ENCODE measurements around the gene KLHL14.

KLHL14 gene, protein sequence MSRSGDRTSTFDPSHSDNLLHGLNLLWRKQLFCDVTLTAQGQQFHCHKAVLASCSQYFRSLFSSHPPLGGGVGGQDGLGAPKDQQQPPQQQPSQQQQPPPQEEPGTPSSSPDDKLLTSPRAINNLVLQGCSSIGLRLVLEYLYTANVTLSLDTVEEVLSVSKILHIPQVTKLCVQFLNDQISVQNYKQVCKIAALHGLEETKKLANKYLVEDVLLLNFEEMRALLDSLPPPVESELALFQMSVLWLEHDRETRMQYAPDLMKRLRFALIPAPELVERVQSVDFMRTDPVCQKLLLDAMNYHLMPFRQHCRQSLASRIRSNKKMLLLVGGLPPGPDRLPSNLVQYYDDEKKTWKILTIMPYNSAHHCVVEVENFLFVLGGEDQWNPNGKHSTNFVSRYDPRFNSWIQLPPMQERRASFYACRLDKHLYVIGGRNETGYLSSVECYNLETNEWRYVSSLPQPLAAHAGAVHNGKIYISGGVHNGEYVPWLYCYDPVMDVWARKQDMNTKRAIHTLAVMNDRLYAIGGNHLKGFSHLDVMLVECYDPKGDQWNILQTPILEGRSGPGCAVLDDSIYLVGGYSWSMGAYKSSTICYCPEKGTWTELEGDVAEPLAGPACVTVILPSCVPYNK

DNA sequence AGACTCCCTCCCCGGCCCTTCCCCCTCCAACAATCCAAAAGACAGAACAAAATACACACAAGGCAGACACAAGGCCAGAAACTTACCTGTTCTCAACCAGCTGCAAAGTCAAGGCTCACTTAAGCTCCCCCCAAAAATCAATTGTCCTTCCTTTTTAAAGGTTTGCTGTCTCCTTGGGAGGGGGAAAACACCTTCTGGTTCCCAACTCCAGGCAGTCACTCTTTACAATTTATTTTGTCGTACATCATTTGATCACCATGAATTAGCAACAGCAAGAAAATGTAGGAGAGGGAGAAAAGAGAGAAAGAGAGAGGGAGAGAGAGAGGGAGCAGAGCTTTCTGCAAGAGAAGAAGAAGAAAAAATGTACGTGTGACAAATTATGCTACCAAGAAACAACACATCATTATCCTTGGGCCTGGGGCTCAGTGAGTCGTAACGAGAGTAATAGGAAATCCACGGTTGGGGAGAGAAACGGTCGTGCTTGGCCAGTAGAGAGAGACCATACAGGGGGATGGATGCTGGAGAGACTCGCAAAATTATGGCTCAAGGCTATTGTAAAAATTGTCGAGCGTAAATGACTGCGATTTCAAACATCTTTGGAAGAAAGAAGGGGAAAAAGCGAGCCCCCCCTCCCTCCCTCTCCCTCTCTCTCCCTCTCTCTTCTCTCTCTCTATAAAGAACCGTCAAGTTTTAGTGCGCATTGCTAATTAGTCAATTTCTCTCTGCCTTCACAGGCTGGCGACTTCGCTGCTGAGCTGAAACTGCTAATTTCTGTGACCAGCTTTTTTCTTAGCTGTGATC lies at the start of gene KLHL14:
TSS of gene KLHL14 (minus strand) at position 443 of the 801 bp plus-strand sequence. CDS start 2,432 bp downstream, outside the sequence.
- Histone ChIP-seq H3K4me1 (ENCODE audit: control insufficient read depth, insufficient read depth, low read length) (peaks cover 12% of the 10 kb centered on the region), H3K4me3 (ENCODE audit: low read length) (no peak within 1 kb of the TSS), H3K9me3 (ENCODE audit: control insufficient read depth, low read length) (no peaks in the 10 kb centered on the region), H3K9ac (ENCODE audit: low read length) (no peak within 1 kb of the TSS), H3K27me3 (ENCODE audit: control insufficient read depth, insufficient read depth, low read length) (peaks cover 51% of the 10 kb centered on the region), H3K36me3 (ENCODE audit: control insufficient read depth, insufficient read depth, low read length) (no peaks in the 10 kb centered on the region)

- no peaks in the 10 kb centered on the region for H3K9me3 ChIP-seq (ENCODE audit: control insufficient read depth, low read length)
- no peaks in the 10 kb centered on the region for H3K27me3 ChIP-seq (ENCODE audit: control insufficient read depth, insufficient read depth, low read length)
- H3K4me1 ChIP-seq (ENCODE audit: control insufficient read depth, insufficient read depth, low read length), result no peaks in the 10 kb centered on the region
- no peak overlapping the region for H3K9ac ChIP-seq (ENCODE audit: low read length)
- H3K4me3 ChIP-seq (ENCODE audit: low read length), result no peak overlapping the region
- H3K36me3 ChIP-seq (ENCODE audit: control insufficient read depth, insufficient read depth, low read length), result no peaks in the 10 kb centered on the region
Measured at GRCh38 chr18:32822197-32822596, 49.4 kb upstream of the KLHL14 start.

DNA sequence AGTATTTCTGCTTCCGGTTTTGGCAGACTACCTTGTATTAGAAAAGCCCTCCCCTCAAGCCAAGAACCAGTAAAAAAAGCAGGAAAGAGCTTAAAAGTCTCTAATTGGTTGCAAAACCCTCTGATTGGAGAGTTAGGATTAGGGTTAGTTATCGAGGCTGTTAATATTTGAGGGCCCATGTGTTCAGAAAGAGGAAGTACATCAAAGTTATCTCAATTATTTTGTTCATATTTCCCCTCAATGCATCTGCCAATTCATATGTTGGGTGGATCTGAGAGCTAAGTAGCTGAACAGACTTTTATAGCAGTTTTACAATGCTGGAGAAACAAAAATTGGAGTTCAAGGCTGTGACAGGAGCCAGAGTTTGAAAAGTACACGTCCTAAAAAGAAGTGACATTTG lies 43.1 kb upstream of the KLHL14 start:
- Histone ChIP-seq H3K4me1 (ENCODE audit: control insufficient read depth, insufficient read depth, low read length) (no peaks in the 10 kb centered on the region), H3K36me3 (ENCODE audit: control insufficient read depth, insufficient read depth, low read length) (no peaks in the 10 kb centered on the region), H3K27me3 (ENCODE audit: control insufficient read depth, insufficient read depth, low read length) (no peaks in the 10 kb centered on the region), H3K9ac (ENCODE audit: low read length) (no peak overlapping the region), H3K9me3 (ENCODE audit: control insufficient read depth, low read length) (no peaks in the 10 kb centered on the region), H3K4me3 (ENCODE audit: low read length) (no peak overlapping the region)

DNA sequence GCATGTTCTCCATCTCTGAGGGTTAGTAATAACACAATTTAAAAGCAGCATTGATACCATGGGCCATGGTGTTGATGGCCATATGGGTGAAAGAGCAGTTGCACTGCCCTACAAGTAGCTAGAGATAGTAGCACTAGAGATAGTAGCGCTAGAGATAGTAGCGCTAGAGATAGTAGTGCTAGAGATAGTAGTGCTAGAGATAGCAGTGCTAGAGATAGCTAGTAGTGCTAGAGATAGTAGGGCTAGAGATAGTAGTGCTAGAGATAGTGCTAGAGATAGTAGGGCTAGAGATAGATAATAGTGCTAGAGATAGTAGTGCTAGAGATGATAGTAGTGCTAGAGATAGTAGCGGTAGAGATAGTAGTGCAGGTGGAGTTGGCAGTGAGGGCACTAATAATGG lies 39.5 kb upstream of the KLHL14 start:
- H3K27me3 ChIP-seq (ENCODE audit: control insufficient read depth, insufficient read depth, low read length), result no peaks in the 10 kb centered on the region
- no peaks in the 10 kb centered on the region for H3K4me1 ChIP-seq (ENCODE audit: control insufficient read depth, insufficient read depth, low read length)
- H3K9ac ChIP-seq (ENCODE audit: low read length), result no peak overlapping the region
- no peak overlapping the region for H3K4me3 ChIP-seq (ENCODE audit: low read length)
- no peaks in the 10 kb centered on the region for H3K9me3 ChIP-seq (ENCODE audit: control insufficient read depth, low read length)
- H3K36me3 ChIP-seq (ENCODE audit: control insufficient read depth, insufficient read depth, low read length), result no peaks in the 10 kb centered on the region

DNA sequence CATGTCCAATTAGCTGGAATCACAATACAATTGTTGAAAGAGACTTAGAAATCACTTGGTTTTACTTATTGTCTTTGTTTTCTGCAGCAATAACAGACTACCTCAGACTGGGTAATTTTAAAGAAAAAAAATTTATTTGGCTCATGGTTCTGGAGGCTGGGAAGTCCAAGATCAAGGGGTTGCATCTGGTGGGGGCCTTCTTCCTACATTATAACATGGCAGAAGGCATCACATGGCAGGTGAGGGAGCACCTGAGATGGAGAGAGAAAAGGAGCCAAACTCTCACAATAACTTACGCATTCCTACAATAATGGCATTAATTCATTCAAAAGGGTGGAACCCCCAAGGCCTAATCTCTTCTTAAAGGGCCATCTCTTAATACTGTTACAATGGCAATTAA lies 37.5 kb upstream of the KLHL14 start:
- no peaks in the 10 kb centered on the region for H3K4me1 ChIP-seq (ENCODE audit: control insufficient read depth, insufficient read depth, low read length)
- H3K36me3 ChIP-seq (ENCODE audit: control insufficient read depth, insufficient read depth, low read length), result no peaks in the 10 kb centered on the region
- H3K9ac ChIP-seq (ENCODE audit: low read length), result no peak overlapping the region
- H3K27me3 ChIP-seq (ENCODE audit: control insufficient read depth, insufficient read depth, low read length), result no peaks in the 10 kb centered on the region
- H3K4me3 ChIP-seq (ENCODE audit: low read length), result no peak overlapping the region
- H3K9me3 ChIP-seq (ENCODE audit: control insufficient read depth, low read length), result no peaks in the 10 kb centered on the region

GRCh38 chr18:32805354-32805753 lies 32.5 kb upstream of the KLHL14 start:
- H3K9me3 ChIP-seq (ENCODE audit: control insufficient read depth, low read length), result no peaks in the 10 kb centered on the region
- H3K9ac ChIP-seq (ENCODE audit: low read length), result no peak overlapping the region
- H3K4me1 ChIP-seq (ENCODE audit: control insufficient read depth, insufficient read depth, low read length), result no peaks in the 10 kb centered on the region
- H3K27me3 ChIP-seq (ENCODE audit: control insufficient read depth, insufficient read depth, low read length), result no peaks in the 10 kb centered on the region
- H3K4me3 ChIP-seq (ENCODE audit: low read length), result no peak overlapping the region
- H3K36me3 ChIP-seq (ENCODE audit: control insufficient read depth, insufficient read depth, low read length), result no peaks in the 10 kb centered on the region

GRCh38 chr18:32804134-32804888 lies 31.5 kb upstream of the KLHL14 start:
- Histone ChIP-seq H3K9me3 (ENCODE audit: control insufficient read depth, low read length) (no peaks in the 10 kb centered on the region), H3K4me1 (ENCODE audit: control insufficient read depth, insufficient read depth, low read length) (no peaks in the 10 kb centered on the region), H3K9ac (ENCODE audit: low read length) (no peak overlapping the region), H3K27me3 (ENCODE audit: control insufficient read depth, insufficient read depth, low read length) (no peaks in the 10 kb centered on the region), H3K4me3 (ENCODE audit: low read length) (no peak overlapping the region), H3K36me3 (ENCODE audit: control insufficient read depth, insufficient read depth, low read length) (no peaks in the 10 kb centered on the region)

DNA sequence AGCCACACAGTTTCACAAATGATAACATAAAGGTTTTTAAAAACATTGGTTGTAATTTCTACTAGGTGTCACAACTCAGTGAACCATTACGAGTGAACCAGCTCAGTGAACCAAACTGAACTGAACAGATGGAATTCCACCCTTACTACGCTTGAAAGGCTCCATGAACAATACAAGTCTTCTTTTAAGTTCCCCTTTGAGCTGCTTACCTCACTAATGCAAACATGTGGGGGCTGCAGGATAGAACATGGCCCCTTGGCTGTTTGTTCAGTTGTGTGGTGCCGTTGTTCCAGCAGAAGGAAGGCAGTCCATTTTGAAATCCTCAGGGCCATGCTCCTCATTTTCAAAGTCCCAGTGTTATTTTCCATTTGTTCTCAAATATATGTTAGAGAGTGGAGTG lies 30.7 kb upstream of the KLHL14 start:
- Histone ChIP-seq H3K9me3 (ENCODE audit: control insufficient read depth, low read length) (no peaks in the 10 kb centered on the region), H3K9ac (ENCODE audit: low read length) (no peak overlapping the region), H3K36me3 (ENCODE audit: control insufficient read depth, insufficient read depth, low read length) (no peaks in the 10 kb centered on the region), H3K27me3 (ENCODE audit: control insufficient read depth, insufficient read depth, low read length) (no peaks in the 10 kb centered on the region), H3K4me1 (ENCODE audit: control insufficient read depth, insufficient read depth, low read length) (no peaks in the 10 kb centered on the region), H3K4me3 (ENCODE audit: low read length) (no peak overlapping the region)

DNA sequence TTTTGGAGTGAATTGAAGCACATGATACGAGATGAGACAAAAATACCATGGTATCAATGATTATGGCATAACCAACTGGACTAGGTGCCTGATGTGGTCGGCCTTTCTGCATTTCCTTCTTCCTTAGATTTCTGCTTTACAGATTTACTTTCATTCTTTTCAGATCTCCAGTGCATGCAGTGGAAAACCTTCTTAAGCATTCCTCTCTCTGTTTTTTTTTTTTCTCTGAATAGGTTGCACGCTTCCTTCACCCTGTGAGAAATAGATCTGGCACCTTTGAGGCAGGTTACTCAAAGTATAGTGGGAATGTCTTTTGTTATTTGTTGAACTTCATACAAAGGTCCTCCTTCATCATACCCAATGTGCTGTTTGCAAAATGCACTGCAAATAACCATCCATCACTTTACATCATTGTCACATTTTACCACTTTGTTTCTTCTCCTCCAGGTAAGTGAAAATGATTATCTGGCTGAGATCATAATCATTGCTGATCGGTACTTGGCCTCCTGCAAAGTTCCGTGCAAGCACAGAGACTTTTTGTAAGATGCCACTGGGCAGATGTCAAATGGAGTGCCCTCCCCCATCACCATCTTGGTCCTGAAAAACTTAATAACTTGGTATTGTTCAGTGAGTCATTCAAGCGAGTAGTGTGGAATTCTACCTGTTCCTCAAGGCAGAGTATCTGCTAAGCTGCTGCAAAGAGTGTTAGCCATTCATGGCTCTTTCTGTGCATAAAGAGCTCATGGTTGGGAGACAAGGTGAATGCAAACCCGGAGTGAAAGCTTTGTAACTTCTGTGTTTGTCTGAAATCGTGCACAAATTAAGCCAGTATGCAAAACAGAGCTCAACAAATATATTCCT lies 30.0 kb upstream of the KLHL14 start:
- H3K4me3 ChIP-seq (ENCODE audit: low read length), result no peak overlapping the region
- H3K9ac ChIP-seq (ENCODE audit: low read length), result no peak overlapping the region
- H3K36me3 ChIP-seq (ENCODE audit: control insufficient read depth, insufficient read depth, low read length), result no peaks in the 10 kb centered on the region
- no peaks in the 10 kb centered on the region for H3K9me3 ChIP-seq (ENCODE audit: control insufficient read depth, low read length)
- H3K4me1 ChIP-seq (ENCODE audit: control insufficient read depth, insufficient read depth, low read length), result no peaks in the 10 kb centered on the region
- no peaks in the 10 kb centered on the region for H3K27me3 ChIP-seq (ENCODE audit: control insufficient read depth, insufficient read depth, low read length)

GRCh38 chr18:32801228-32801627 lies 28.4 kb upstream of the KLHL14 start:
- Histone ChIP-seq H3K4me1 (ENCODE audit: control insufficient read depth, insufficient read depth, low read length) (no peaks in the 10 kb centered on the region), H3K9me3 (ENCODE audit: control insufficient read depth, low read length) (no peaks in the 10 kb centered on the region), H3K4me3 (ENCODE audit: low read length) (no peak overlapping the region), H3K9ac (ENCODE audit: low read length) (no peak overlapping the region), H3K36me3 (ENCODE audit: control insufficient read depth, insufficient read depth, low read length) (no peaks in the 10 kb centered on the region), H3K27me3 (ENCODE audit: control insufficient read depth, insufficient read depth, low read length) (no peaks in the 10 kb centered on the region)

Data from mucosa of stomach (tissue), 1 donor.